Activated T-cell treated with anti-CD3 and anti-CD28 coated beads for 24 hours (primary cell): ENCODE results near the gene ACYP2.

Experiments
- DNase-seq: peaks from one replicate; pipeline ENCODE4 v3.0.0-alpha.2; 2020; ENCODE audit warnings: low read depth

ACYP2 gene

DNA sequence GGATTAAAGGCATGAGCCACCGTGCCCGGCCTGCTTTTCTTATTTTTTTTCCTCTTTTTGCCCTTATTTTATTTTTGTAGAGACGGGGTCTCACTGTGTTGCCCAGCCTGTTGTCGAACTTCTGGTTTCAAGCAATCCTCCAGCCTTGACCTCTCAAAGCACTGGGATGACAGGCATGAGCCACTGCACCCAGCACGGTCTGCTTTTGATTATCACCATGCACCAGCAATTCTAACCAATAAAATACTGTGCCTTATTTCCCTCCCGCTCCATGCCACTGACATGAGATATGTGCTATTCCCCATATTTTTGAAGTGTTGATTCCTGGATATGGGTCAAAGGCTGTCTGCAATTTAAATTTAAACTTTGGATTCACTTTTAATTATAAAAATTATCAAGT lies 42.9 kb downstream of the ACYP2 start:
- DNase-seq = no peak

DNA sequence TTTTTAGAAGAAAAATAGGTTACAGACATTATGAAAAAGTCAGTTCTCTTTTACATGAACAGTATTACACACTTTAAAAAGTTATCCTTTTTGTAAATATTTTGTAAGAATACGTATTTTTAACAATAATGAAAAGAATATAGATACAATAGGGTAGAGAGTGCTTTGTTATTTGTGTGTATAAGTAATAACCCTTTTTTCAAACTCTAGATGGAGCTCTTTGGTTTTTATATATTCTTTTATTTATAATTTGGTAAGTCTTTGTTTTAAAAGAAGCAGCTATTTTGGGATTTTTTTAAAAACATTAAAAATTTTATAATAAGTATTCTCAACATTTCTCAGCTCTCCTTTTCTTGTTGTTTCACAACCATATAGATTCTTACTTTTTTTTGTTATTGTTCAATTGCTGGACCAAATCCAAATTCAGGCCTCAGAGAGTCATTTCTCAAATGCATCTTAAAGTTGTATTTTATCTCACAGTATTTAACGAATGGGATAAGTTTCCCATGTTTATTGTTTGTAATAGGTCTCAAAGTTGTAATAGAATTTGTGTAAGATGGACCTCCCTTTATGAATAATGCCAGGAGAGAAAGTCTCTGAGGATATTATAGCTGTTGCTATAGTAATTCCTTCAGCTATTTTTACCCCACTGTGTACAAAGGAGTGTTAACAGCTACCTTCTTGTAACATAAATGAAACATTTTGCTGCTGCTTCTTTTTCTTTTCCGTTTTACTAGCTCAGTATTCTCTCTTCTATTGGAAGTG lies 46.4 kb downstream of the ACYP2 start:
- DNase-seq = no peak

DNA sequence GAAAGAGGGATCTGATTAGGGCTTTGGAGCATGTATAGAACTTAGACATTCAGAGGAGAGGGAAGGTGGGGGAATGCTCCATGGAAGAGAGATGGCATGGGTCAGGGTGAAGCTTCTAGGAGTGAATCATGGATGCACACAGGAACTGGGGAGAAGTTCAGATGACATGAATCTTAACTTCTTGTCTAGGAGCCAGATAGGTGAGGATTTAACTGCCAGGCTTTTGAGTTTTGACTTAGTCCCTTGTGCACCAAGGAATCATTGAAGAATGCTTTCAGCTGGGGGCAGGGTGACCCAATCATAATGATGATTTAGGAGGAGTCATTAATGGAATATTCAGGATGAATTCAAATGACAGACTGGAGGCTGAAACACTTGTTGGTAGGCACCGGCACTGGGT lies 48.7 kb downstream of the ACYP2 start:
- no peak for DNase-seq

- DNase-seq = no peak
Measured at GRCh38 chr2:54166121-54166773, 50.8 kb downstream of the ACYP2 start.

DNA sequence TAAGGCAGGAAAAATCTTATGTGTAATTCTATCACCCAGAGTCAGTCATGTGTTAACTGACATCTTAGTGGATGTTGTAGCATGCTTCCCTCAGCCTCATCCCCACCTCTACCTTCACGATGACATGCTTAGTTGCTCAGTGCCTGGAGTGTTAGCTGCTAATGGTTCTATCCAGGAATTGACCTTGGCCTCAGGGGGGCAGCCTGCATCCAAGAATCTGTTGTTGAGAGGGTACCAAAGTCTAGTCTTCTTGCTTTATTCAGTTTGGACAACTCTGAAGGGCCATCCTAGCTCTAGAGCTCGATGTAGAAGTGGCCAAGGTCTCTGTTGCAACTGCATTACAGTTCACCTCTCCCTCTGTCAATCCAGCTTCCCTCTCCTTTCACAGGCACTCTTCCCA lies 61.2 kb downstream of the ACYP2 start:
- no peak for DNase-seq

GRCh38 chr2:54183281-54183680 lies 67.9 kb downstream of the ACYP2 start:
- no peak for DNase-seq

DNA sequence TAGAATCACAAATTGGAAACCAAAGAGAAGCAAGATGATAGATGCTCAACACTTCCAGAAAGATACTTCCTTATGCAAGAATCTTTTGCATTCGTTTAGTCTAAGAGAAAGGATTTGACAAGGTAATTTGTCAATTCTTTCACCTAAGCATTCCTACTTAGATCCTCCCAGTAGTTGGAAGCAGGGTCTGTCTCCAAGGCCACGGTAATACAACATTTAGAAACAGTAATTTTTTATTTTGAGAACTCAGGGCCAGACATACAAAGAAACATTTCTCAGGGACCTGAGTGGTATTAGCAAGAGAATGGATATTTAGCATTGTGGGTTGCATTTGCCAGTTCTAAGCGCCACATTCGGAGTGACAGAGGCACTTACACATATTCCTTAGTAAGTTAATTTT lies 68.6 kb downstream of the ACYP2 start:
- no peak for DNase-seq

DNA sequence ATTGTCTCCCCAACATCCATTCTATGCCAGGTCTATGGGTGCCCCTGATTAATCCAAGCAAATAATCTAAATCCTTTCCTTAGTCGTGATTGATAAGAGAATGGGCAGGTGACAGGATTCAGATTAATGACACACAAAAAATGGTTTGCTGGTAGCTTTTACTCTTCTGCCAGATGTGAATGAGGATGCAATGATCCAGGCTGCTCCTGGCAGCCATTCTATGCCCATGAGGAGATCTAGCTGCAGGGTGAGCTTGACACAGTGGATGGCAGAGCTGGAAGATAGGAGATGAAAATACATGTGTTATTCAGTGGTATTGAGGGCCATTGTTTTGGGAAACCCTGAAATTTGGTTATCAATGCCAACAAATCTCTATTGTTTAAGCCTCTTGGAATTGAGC lies 69.7 kb downstream of the ACYP2 start:
- no peak for DNase-seq

- no peak for DNase-seq
Measured at GRCh38 chr2:54187331-54187730, 71.9 kb downstream of the ACYP2 start.

DNA sequence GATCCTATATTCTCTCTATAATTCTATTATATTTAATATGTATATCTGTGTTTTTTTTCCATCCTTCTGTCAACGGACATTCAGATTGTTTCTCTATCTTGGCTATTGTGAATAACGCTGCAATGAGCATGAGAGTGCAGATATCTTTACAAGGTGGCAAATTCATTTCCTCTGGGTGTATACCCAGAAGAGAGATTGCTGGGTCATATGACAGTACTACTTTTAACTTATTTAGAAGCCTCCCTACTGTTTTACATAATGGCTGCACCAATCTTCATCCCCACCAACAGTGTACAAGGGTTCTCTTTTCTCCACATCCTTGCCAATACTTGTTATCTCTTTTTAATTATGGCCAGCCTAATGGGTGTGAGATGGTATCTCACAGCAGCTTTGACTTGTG lies 74.1 kb downstream of the ACYP2 start:
- DNase-seq = no peak

DNA sequence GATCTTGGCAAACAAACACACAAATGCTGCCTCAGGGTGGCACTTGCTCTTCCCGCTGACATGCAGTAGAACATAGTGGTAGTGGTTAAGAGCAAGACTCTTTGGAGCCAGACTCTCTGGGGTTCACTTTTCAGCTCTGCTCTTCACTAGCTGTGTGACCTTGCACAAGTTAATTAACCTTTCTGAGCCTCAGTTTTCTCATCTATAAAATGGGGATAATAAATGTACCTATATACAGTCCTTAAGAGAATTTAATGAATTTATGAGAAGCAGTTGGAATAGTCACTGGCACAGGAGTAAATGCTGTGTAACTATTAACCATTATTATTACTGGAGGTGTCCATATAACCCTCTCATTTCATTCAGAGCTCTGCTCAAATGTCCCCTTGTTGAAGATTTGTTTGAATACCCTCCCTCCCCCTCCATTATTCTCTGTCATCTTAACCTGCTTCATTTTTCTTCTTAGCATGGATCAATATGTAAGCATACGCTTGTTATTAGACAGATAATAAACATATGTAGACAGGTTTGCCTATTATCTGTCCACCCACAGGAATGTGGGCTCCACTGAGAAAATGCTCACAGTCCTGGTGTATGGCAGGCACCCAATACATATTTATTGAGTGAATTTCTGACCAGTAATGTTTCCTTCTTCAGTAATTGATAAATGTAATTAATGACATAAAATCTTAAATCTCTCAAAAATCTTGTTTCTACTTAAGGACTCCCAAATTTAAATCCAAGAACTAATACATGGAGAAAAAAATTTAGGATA lies 76.1 kb downstream of the ACYP2 start:
- no peak for DNase-seq

- DNase-seq = no peak
Measured at GRCh38 chr2:54194761-54195750, 79.6 kb downstream of the ACYP2 start.

DNA sequence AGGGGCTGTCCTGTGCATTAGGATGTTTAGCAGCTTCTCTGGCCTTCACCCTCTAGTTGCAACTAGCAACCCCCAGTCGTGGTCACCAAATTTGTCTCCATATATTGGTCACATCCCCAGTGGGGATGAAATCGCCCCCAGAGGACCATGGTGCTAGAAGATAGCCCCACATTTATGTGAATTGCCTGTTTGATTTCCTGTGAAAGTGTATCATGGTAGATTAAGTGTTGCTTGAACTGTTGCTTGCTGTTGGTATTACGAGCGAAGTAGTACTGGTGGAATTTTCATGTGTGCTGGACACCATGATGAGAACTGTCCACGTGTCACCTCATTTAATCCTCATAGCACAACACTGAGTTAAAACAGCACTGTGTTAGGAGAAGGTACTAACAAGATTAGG lies 81.2 kb downstream of the ACYP2 start:
- DNase-seq = no peak

DNA sequence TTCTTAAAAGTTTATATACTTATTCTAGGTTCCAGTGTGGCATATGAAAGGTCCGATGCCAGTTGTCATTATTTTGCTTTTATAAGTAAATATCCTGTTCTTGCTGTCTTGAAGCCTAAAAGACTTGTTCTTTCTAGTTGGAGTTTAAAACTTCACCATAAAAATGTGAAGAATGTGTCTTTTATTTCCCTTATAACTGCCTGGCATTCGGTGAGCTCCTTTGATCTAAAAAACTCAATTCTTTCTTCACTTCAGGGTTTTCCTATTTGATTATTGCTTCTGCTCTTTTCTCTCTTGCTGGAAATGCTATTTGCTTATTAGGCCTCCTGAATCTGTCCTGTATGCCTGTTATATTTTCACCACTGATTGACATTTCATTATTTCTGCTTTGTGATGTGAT lies 89.1 kb downstream of the ACYP2 start:
- DNase-seq = no peak

DNA sequence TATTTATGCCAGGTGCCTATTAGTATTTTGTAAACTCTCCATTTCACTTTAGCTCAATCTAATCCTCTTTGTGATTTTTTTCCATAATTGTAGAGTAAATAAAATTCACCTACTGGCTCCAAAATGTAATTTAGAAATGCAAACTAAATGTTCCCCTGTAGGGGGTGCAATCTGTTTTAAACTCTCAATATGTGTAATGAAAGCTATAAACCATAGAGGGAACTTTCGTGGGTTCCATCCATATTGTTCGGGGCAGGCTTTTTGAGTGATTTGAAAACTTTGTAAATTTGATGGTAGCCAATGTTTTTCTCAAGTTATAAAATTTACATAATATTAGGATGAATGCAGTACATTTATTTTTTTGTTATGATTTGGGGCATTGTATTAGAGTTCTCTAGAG lies 91.2 kb downstream of the ACYP2 start:
- no peak for DNase-seq

GRCh38 chr2:54207666-54208195 lies 92.3 kb downstream of the ACYP2 start:
- no peak for DNase-seq

- DNase-seq = no peak
Measured at GRCh38 chr2:54208364-54209240, 93.2 kb downstream of the ACYP2 start.

GRCh38 chr2:54209379-54209778 lies 94.0 kb downstream of the ACYP2 start:
- DNase-seq = no peak

- DNase-seq = no peak
Measured at GRCh38 chr2:54212456-54212855, 97.0 kb downstream of the ACYP2 start.

DNA sequence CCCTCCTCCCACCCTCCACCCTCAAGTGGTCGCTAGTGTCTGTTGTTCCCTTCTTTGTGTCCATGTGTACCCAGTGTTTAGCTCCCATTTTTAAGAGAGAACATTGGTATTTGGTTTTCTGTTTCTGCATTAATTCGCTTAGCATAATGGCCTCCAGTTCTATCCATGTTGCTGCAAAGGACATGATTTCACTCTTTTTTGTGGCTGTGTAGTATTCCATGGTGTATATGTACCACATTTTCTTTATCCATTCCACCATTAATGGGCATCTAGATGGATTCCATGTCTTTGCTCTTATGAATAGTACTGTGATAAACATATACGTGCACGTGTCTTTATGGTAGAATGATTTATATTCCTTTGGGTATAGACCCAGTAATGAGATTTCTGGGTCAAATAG lies 97.7 kb downstream of the ACYP2 start:
- no peak for DNase-seq

GRCh38 chr2:54224997-54225396 lies 109.6 kb downstream of the ACYP2 start:
- DNase-seq = no peak
